H9 (cell line): ENCODE results near the gene TADA2B. TPM values are rescaled to one million over a fixed set of nuclear protein-coding genes. Genes with fewer than 3 reads are reported as not detected.
A peak's percentile ranks its signal among the peaks of the same experiment; 100 is the strongest.

Experiments
- DNase-seq: peaks from one replicate; pipeline ENCODE4 v3.0.0-alpha.2; 2017
- H2AFZ ChIP-seq: one replicate; pipeline ENCODE4 v1.6.1; 2013; ENCODE audit warnings: mild to moderate bottlenecking, low read length, control low read depth, moderate library complexity
- H2AK5ac ChIP-seq: 2 replicates; pipeline ENCODE4 v1.6.1; 2013; ENCODE audit warnings: low read length, control low read depth, mixed read lengths; ENCODE audit not compliant: insufficient read length
- H2BK120ac ChIP-seq: one replicate; pipeline ENCODE4 v1.6.1; 2013; ENCODE audit warnings: low read depth, mild to moderate bottlenecking, low read length, control low read depth, inconsistent platforms; ENCODE audit not compliant: poor library complexity, severe bottlenecking
- H2BK12ac ChIP-seq: 2 replicates; pipeline ENCODE4 v1.6.1; 2013; ENCODE audit warnings: low read length, control low read depth, mixed read lengths, low read depth; ENCODE audit not compliant: insufficient read length
- H2BK15ac ChIP-seq: 2 replicates; pipeline ENCODE4 v1.6.1; 2013; ENCODE audit warnings: low read depth, low read length, control low read depth
- H2BK20ac ChIP-seq: one replicate; pipeline ENCODE4 v1.6.1; 2013; ENCODE audit warnings: low read depth, mild to moderate bottlenecking, low read length, control low read depth, inconsistent platforms; ENCODE audit not compliant: poor library complexity, severe bottlenecking
- H2BK5ac ChIP-seq: 2 replicates; pipeline ENCODE4 v1.6.1; 2013; ENCODE audit warnings: low read length, control low read depth, mixed read lengths; ENCODE audit not compliant: insufficient read length
- H3K14ac ChIP-seq: 2 replicates; pipeline ENCODE4 v1.6.1; 2013; ENCODE audit warnings: low read length, control low read depth; ENCODE audit not compliant: insufficient read depth
- H3K18ac ChIP-seq: 2 replicates; pipeline ENCODE4 v1.6.1; 2013; ENCODE audit warnings: low read depth, mild to moderate bottlenecking, mixed read lengths, low read length, control low read depth; ENCODE audit not compliant: insufficient read length
- H3K23ac ChIP-seq: 2 replicates; pipeline ENCODE4 v1.6.1; 2013; ENCODE audit warnings: low read length, control low read depth, mixed read lengths, low read depth; ENCODE audit not compliant: insufficient read length
- H3K23me2 ChIP-seq: 2 replicates; pipeline ENCODE4 v1.6.1; 2013; ENCODE audit warnings: low read depth, mild to moderate bottlenecking, mixed read lengths, low read length, control low read depth; ENCODE audit not compliant: insufficient read length, poor library complexity, severe bottlenecking
- H3K27ac ChIP-seq: 2 replicates; pipeline ENCODE4 v1.5.1; 2013; ENCODE audit warnings: low read length, control low read depth, mixed read lengths, low read depth; ENCODE audit not compliant: insufficient read length
- H3K27me3 ChIP-seq: 2 replicates; pipeline ENCODE4 v1.6.1; 2013; ENCODE audit warnings: low read length, control low read depth, inconsistent platforms; ENCODE audit not compliant: insufficient read depth
- H3K4ac ChIP-seq: 2 replicates; pipeline ENCODE4 v1.6.1; 2013; ENCODE audit warnings: low read depth, mild to moderate bottlenecking, control low read depth, inconsistent platforms, low read length, moderate library complexity
- H3K4me1 ChIP-seq: 2 replicates; pipeline ENCODE4 v1.6.1; 2013; ENCODE audit warnings: low read length, control low read depth, inconsistent platforms; ENCODE audit not compliant: insufficient read depth
- H3K4me2 ChIP-seq: 2 replicates; pipeline ENCODE4 v1.6.1; 2013; ENCODE audit warnings: low read length, control low read depth, mixed read lengths; ENCODE audit not compliant: insufficient read length, insufficient read depth
- H3K56ac ChIP-seq: 2 replicates; pipeline ENCODE4 v1.6.1; 2013; ENCODE audit warnings: low read depth, mild to moderate bottlenecking, mixed read lengths, low read length, control low read depth; ENCODE audit not compliant: insufficient read length
- H3K79me1 ChIP-seq: 2 replicates; pipeline ENCODE4 v1.6.1; 2013; ENCODE audit warnings: low read depth, mild to moderate bottlenecking, moderate library complexity, low read length, control low read depth, inconsistent platforms; ENCODE audit not compliant: insufficient read depth, poor library complexity, severe bottlenecking
- H3K79me2 ChIP-seq: 2 replicates; pipeline ENCODE4 v1.6.1; 2013; ENCODE audit warnings: low read length, control low read depth, inconsistent platforms; ENCODE audit not compliant: insufficient read depth
- H3K9ac ChIP-seq: 2 replicates; pipeline ENCODE4 v1.6.1; 2013; ENCODE audit warnings: low read length, control low read depth, mixed read lengths; ENCODE audit not compliant: insufficient read length; ENCODE audit errors: extremely low read depth
- H3K9me3 ChIP-seq: one replicate; pipeline ENCODE4 v1.6.1; 2013; ENCODE audit warnings: low read depth, low read length, inconsistent platforms; ENCODE audit not compliant: control insufficient read depth
- H3T11ph ChIP-seq: one replicate; pipeline ENCODE4 v1.6.1; 2013; ENCODE audit warnings: mild to moderate bottlenecking, low read length, control low read depth, inconsistent platforms
- H4K20me1 ChIP-seq: one replicate; pipeline ENCODE4 v1.6.1; 2013; ENCODE audit not compliant: control insufficient read depth, insufficient read length, insufficient read depth
- H4K5ac ChIP-seq: 2 replicates; pipeline ENCODE4 v1.6.1; 2013; ENCODE audit warnings: low read depth, mild to moderate bottlenecking, mixed read lengths, low read length, control low read depth; ENCODE audit not compliant: insufficient read length
- H4K8ac ChIP-seq: replicated peaks from 2 replicates; pipeline ENCODE4 v1.6.1; 2013; ENCODE audit warnings: low read length, control low read depth, mixed read lengths, low read depth; ENCODE audit not compliant: insufficient read length
- H4K91ac ChIP-seq: 2 replicates; pipeline ENCODE4 v1.6.1; 2013; ENCODE audit warnings: low read depth, mild to moderate bottlenecking, moderate library complexity, mixed read lengths, low read length, control low read depth; ENCODE audit not compliant: insufficient read length
- H3K27ac Mint-ChIP-seq, 3 experiments: 2 replicates in 2 of 3; 3 replicates in 1 of 3; pipeline ENCODE4 v1.8.0; 2020 to 2021; ENCODE audit warnings: mixed read lengths in 3 of 3, mild to moderate bottlenecking in 1 of 3, moderate library complexity in 1 of 3
- H3K27me3 Mint-ChIP-seq: 2 replicates; pipeline ENCODE4 v1.8.0; 2021; ENCODE audit warnings: low read depth, mild to moderate bottlenecking, moderate library complexity, mixed read lengths
- H3K36me3 Mint-ChIP-seq, 3 experiments: 2 replicates in 2 of 3; 3 replicates in 1 of 3; pipeline ENCODE4 v1.8.0; 2020 to 2021; ENCODE audit warnings: low read depth in 3 of 3, mixed read lengths in 3 of 3; ENCODE audit not compliant: insufficient read depth in 1 of 3
- H3K4me1 Mint-ChIP-seq, 2 experiments: 2 replicates each; pipeline ENCODE4 v1.8.0; 2020; ENCODE audit warnings: mixed read lengths in 2 of 2
- H3K4me3 Mint-ChIP-seq, 2 experiments: 2 replicates in 1 of 2; 3 replicates in 1 of 2; pipeline ENCODE4 v1.8.0; 2020 to 2021; ENCODE audit warnings: mild to moderate bottlenecking in 2 of 2, mixed read lengths in 2 of 2, moderate library complexity in 1 of 2
- H3K9me3 Mint-ChIP-seq, 2 experiments: 2 replicates in 1 of 2; 3 replicates in 1 of 2; pipeline ENCODE4 v1.8.0; 2020; ENCODE audit warnings: mild to moderate bottlenecking in 2 of 2, mixed read lengths in 2 of 2, moderate library complexity in 1 of 2
- CTCF ChIP-seq: fragments of 200-600 bp; sonication (generic); conservative IDR thresholded peaks from 3 replicates; pipeline ENCODE4 v1.8.0; 2021; ENCODE audit warnings: antibody characterized with exemption, mild to moderate bottlenecking
- WGBS: extraction: QIAGEN DNeasy Blood & Tissue Kit; methylation state at CpG from one replicate; pipeline ENCODE4 v1.1.7; 2013; ENCODE audit warnings: missing lambda C conversion rate, low lambda C conversion rate, mixed read lengths; ENCODE audit not compliant: insufficient read length; ENCODE audit errors: extremely low coverage; 5-methylcytosine and 5-hydroxymethylcytosine counted together
- total RNA-seq: library from RNA; stranded (reverse); gene quantifications from 2 replicates; pipeline ENCODE4 v1.2.1, GENCODE V29; 2021

The TADA2B gene
- total RNA-seq, 1 experiment from 2014 or later = 14.0 TPM

GRCh38 chr4:7068279-7068842 is 25.2 kb downstream of the TADA2B start:
- H3K18ac ChIP-seq = no peak overlapping the region
- H3K79me1 ChIP-seq = peaks cover 11% of the 10 kb centered on the region
- no peak overlapping the region for H2BK120ac ChIP-seq
- Mint-ChIP-seq H3K27me3 (peaks cover 44% of the 10 kb centered on the region), H3K9me3 (no peaks in the 10 kb centered on the region), H3K27ac (peak overlapping the region in 2 of 3 experiments; percentile 44 to 55; a peak in 1 of 7 replicates), H3K4me3 (peak overlapping the region; percentile 83 to 95), H3K4me1 (peaks cover 15 to 24% of the 10 kb centered on the region in 2 experiments), H3K36me3 (peaks cover 12 to 26% (median 21%) of the 10 kb centered on the region in 3 experiments; a peak in 6 of 7 replicates)
- no peak overlapping the region for H2BK12ac ChIP-seq
- peak overlapping the region; percentile 10 for H2AFZ ChIP-seq
- H3K9me3 ChIP-seq = no peaks in the 10 kb centered on the region
- H3K14ac ChIP-seq = peak overlapping the region; percentile 80
- H2AK5ac ChIP-seq = no peak overlapping the region
- H2BK20ac ChIP-seq = no peak overlapping the region
- H3K27me3 ChIP-seq = no peaks in the 10 kb centered on the region; the same call in 1 of the 2 replicates
- no CpG with 5 or more reads among the region's 50 CpGs for WGBS
- H3K23me2 ChIP-seq = peaks cover 10% of the 10 kb centered on the region
- H3K27ac ChIP-seq = no peak overlapping the region
- H4K8ac ChIP-seq = no peak overlapping the region
- no peak overlapping the region for H3K56ac ChIP-seq
- TF ChIP-seq CTCF = no peak
- peaks cover 16% of the 10 kb centered on the region; the same call in 1 of the 2 replicates for H3K79me2 ChIP-seq
- no peak overlapping the region for H4K91ac ChIP-seq
- peaks cover 4% of the 10 kb centered on the region for H3K4me1 ChIP-seq
- H2BK5ac ChIP-seq = no peak overlapping the region
- H3K4me2 ChIP-seq = peak overlapping the region; percentile 94
- no peak for DNase-seq
- H3K9ac ChIP-seq = peak overlapping the region; percentile 9
- no peak overlapping the region for H3K4ac ChIP-seq
- no peak overlapping the region for H2BK15ac ChIP-seq
- H4K5ac ChIP-seq = no peak overlapping the region
- no peak overlapping the region for H3K23ac ChIP-seq
- no peaks in the 10 kb centered on the region for H4K20me1 ChIP-seq
- H3T11ph ChIP-seq = no peak overlapping the region
